Upper lobe of left lung (tissue), 4 donors: Measurements from ENCODE around the gene SLCO4A1.

Experiments
- POLR2AphosphoS5 ChIP-seq, 2 donors: sonication (generic); formaldehyde crosslinking; IDR thresholded peaks; one replicate each; pipeline ENCODE4 v1.5.1; 2017; ENCODE audit warnings: antibody characterized with exemption in 2 of 2
- TF ChIP-seq, protein P1 (sequence below), 6 experiments: fragments of 450-650 bp in 4 of 6; fragments of 200-600 bp in 2 of 6; sonication (generic) in 2 of 6; IDR thresholded peaks; one replicate each; pipeline ENCODE4 v1.5.1; 2016 to 2019; ENCODE audit warnings: antibody characterized with exemption in 6 of 6

DNA sequence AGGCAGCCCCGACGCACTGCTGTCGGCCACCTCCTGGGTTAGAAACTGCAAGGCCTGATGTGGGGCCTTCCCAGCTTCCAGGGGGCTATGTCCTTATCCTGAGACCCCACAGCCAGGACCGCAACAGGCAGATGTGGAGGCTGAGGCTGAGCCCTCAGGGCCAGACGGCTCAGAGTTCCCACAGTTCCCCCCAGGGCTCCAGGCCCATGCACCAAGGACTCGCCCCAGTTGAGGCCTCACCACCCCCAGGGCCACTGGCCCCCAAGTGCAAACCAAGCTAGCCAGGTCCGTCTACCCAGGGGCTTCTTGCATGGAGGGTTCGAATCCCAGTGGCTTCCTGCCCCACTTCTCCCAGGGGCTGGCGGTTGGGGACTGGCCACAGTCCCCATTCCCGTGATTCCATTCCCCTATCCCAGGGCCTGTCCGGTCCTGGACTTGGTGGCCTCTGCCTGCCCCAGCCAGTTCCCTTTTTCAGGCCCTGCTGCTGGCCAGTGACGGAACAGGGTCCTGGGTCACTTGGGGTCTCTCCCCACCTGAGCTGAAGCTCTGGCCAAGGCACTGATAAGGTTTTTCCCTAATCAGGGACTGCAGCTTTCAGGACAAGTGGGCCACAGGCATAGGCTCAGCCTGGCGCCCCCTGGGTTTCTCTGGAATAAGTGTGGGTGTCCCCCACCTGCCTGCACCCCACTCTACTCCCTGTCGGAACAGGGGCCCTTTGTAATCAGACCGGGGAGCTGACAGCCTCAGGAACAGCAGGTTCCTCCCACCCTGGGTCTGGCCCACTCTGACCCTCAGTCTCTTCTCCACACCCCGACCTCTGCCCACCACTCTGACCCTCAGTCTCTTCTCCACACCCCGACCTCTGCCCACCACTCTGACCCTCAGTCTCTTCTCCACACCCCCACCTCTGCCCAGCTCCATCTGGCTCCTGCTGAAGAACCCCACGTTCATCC, 22.0 kb downstream of the SLCO4A1 start:
- TF ChIP-seq, protein P1, sequence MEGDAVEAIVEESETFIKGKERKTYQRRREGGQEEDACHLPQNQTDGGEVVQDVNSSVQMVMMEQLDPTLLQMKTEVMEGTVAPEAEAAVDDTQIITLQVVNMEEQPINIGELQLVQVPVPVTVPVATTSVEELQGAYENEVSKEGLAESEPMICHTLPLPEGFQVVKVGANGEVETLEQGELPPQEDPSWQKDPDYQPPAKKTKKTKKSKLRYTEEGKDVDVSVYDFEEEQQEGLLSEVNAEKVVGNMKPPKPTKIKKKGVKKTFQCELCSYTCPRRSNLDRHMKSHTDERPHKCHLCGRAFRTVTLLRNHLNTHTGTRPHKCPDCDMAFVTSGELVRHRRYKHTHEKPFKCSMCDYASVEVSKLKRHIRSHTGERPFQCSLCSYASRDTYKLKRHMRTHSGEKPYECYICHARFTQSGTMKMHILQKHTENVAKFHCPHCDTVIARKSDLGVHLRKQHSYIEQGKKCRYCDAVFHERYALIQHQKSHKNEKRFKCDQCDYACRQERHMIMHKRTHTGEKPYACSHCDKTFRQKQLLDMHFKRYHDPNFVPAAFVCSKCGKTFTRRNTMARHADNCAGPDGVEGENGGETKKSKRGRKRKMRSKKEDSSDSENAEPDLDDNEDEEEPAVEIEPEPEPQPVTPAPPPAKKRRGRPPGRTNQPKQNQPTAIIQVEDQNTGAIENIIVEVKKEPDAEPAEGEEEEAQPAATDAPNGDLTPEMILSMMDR (IDR thresholded peaks at IDR 0.05), result no peak
- no peak for TF ChIP-seq POLR2AphosphoS5 (IDR thresholded peaks at IDR 0.05)
